DMS 273 (cell line): ENCODE data around the gene SH3GL3.

Source experiments
- DNase-seq: peaks from one replicate; lab custom pipeline; 2025; ENCODE audit not compliant: unreplicated experiment; lab: John Stamatoyannopoulos, UW

The SH3GL3 gene

GRCh38 chr15:83561661-83562060 lies 114.5 kb downstream of the SH3GL3 start:
- DNase-seq: peak; percentile 5

GRCh38 chr15:83565138-83565537 lies 118.0 kb downstream of the SH3GL3 start:
- no peak for DNase-seq

- peak; percentile 42 for DNase-seq
Observed at GRCh38 chr15:83565553-83566159, 118.5 kb downstream of the SH3GL3 start.

GRCh38 chr15:83567318-83567717 lies 120.2 kb downstream of the SH3GL3 start:
- no peak for DNase-seq

GRCh38 chr15:83569341-83569740 lies 122.2 kb downstream of the SH3GL3 start:
- no peak for DNase-seq

GRCh38 chr15:83570756-83571155 lies 123.6 kb downstream of the SH3GL3 start:
- DNase-seq: peak; percentile 1

GRCh38 chr15:83571820-83572707 lies 124.9 kb downstream of the SH3GL3 start:
- DNase-seq: peak; percentile 47

- no peak for DNase-seq
Observed at GRCh38 chr15:83574345-83574744, 127.2 kb downstream of the SH3GL3 start.

- no peak for DNase-seq
Observed at GRCh38 chr15:83578691-83579090, 131.6 kb downstream of the SH3GL3 start.

- no peak for DNase-seq
Observed at GRCh38 chr15:83581381-83581780, 134.2 kb downstream of the SH3GL3 start.

- no peak for DNase-seq
Observed at GRCh38 chr15:83582381-83582780, 135.2 kb downstream of the SH3GL3 start.

GRCh38 chr15:83585601-83586335 lies 138.6 kb downstream of the SH3GL3 start:
- DNase-seq: no peak

- DNase-seq: no peak
Observed at GRCh38 chr15:83587091-83587490, 139.9 kb downstream of the SH3GL3 start.

- no peak for DNase-seq
Observed at GRCh38 chr15:83588441-83588840, 141.3 kb downstream of the SH3GL3 start.

- peak; percentile 0 for DNase-seq
Observed at GRCh38 chr15:83592370-83593040, 145.4 kb downstream of the SH3GL3 start.

GRCh38 chr15:83595191-83595590 lies 148.1 kb downstream of the SH3GL3 start:
- no peak for DNase-seq

GRCh38 chr15:83598031-83598430 lies 150.9 kb downstream of the SH3GL3 start:
- DNase-seq: no peak

GRCh38 chr15:83602021-83602420 lies 154.9 kb downstream of the SH3GL3 start:
- DNase-seq: no peak

GRCh38 chr15:83604549-83604948 lies 157.4 kb downstream of the SH3GL3 start:
- DNase-seq: no peak

- no peak for DNase-seq
Observed at GRCh38 chr15:83605111-83605945, 158.2 kb downstream of the SH3GL3 start.
